IPS-NIHi7 (cell line): ENCODE measurements around the gene B3GNT5.

Experiments
- DNase-seq: peaks from one replicate; pipeline ENCODE4 v3.0.0; 2012; ENCODE audit warnings: mixed read lengths; ENCODE audit errors: extremely low spot score

B3GNT5 gene, protein sequence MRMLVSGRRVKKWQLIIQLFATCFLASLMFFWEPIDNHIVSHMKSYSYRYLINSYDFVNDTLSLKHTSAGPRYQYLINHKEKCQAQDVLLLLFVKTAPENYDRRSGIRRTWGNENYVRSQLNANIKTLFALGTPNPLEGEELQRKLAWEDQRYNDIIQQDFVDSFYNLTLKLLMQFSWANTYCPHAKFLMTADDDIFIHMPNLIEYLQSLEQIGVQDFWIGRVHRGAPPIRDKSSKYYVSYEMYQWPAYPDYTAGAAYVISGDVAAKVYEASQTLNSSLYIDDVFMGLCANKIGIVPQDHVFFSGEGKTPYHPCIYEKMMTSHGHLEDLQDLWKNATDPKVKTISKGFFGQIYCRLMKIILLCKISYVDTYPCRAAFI

DNA sequence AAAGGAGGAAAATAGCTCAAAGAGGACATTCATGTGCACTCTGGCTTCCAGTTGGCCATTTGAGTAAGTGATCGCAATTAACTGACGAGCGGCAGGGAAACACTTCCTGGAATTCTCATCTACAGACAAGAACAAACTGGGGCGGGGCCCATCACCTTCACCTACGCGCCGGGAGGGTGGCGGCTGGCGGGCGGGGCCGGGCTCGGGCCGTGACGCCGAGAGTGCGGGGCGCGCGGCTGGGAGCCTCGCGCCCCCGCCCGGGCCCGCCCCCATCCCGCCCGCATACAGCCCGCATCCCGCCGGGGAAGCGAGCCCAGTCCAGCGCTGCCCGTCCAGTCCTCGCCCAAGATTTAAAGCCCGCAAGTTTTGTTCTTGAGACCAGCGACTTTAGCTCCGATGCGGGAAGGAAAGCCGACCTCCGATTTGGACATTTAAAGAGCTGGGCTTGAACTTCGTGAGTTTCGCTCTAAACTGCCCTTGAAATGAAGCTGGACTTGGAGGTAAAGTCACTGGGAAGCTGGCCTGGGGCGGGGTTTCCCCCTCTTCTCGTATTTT, at the start of gene B3GNT5:
TSS of gene B3GNT5 (plus strand) at position 281 of the 555 bp plus-strand sequence. CDS start 16,546 bp downstream, outside the sequence.
- DNase-seq: peak; percentile 41

DNA sequence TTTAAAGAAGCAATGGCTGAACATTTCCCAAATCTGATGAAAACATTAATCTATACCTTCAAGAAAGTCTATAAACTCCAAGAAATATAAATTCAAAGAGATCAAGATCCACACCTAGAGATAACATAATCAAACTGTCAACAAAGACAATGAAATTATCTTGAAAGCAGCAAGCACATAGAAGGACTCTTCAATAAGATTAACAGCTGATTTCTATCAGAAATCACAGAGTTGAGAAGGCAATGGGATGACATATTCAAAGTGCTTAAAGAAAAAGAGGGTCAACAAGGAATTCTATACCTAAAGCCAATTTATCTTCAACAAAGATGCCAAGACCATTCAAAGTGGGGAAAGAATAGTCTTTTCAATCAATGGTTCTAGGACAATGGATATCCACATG, 49.4 kb upstream of the B3GNT5 start:
- no peak for DNase-seq

DNA sequence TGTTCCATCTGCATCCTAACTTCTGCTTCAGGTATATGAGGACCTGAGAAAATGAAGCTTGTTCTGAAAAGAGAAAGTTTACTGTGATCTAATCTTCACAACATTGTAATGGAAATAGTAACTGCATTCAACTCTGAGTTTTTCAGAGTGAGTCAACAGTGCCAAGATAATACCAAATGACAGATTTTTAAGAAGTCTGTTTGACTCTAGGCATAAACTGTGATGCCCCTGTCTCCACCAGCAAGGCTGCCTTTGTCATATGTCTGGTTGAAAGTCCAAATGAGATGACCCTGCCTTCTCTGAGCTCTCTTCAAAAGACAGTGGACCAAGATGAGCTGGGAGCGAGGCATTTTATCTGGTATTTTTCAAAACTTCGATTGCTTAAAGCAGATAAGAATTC, 44.8 kb upstream of the B3GNT5 start:
- no peak for DNase-seq

DNA sequence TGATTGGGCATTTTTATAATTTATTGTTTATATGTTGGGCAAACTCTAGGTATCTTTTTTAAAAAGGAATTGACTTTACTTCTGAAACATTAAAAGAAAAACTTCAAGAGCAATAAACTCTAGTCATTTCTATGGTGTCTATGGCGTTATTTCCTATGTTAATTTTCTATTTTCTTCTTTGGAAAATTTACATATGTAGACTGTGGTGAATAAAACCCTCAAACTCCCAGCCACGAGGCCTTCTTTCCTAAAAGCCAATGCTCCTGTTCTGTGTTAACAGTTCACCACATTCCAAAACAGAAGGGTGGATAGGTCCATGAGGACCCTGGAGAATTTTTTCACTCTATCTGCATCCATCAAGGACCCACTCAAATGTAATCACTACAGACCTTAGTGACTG, 44.3 kb upstream of the B3GNT5 start:
- DNase-seq: no peak

DNA sequence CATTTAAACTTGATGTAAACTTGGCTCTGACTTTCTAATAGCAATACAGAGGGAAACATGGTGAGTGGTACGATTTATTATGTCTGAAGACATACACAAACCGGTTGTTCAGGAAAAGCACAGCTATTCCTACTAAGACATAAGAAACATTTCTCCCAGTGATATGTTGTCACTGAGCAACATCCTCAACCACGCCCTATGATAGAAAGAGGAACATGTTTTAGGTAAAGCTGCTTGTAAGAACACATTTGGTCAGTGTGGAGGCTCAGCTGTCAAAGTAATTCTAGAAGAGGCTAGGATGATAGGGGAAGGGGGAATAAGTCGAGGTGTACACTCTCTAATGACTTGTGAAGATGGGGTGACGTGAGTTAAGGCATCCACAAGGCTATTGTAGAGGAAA, 42.7 kb upstream of the B3GNT5 start:
- DNase-seq: no peak

DNA sequence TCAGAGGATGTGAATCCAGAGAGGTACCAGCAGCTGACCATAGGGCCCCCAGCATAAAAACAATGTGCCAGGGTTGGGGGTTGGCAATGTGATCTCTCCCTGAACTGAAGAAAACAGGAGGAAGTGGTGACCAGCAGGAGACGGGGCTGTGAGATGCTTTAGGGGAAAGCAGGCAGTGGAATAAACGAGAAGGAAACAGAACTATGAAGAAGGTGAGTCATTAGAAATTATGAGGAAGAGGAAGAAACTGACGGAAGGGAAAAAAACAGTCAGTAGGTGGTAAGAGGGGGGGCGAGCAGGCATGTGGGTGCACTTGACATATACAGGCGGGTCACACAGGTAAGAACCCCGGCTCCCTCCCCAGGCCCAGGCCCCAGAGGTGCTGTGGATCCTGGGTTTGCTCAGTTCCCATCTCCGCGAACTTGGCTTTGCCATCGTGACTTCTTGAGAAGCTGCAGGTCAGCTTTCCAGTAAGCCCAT, 42.2 kb upstream of the B3GNT5 start:
- DNase-seq: no peak

DNA sequence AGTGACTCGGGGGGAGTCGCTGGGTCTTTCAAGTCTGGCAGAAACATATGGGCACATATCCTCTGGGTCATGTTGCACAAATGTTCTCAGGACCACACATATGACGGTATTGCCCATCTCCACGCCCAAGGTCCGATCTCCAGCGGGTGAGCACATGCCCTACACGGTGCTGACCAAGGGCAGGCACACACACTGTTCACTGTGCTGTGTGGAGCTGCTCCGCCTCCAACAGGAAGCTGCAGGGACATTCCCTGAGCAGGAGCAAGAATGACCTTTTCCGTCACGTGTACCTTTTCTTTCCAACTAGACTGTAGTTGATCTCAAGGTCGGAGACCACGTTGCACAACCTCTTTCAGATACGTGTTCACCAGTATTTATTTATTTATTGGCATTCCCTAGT, 41.7 kb upstream of the B3GNT5 start:
- no peak for DNase-seq

DNA sequence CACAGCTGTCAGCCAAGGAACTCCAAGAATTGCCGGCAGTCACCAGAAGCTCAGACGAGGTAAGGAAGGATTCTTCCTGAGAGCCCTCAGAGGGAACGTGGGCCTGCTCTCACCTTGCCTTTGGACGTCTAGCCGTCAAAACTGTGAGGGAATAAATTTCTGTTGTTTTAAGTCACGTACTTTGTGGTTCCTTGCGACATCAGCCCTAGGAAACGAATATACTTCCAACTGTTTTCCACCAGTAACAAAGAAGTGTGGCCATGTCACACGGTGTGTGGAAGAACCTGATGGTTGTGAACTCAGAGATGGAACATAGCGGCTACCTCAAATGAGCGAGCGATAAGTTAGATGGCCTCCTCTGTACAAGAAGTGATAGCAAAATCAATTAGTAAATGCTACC, 41.0 kb upstream of the B3GNT5 start:
- no peak for DNase-seq

DNA sequence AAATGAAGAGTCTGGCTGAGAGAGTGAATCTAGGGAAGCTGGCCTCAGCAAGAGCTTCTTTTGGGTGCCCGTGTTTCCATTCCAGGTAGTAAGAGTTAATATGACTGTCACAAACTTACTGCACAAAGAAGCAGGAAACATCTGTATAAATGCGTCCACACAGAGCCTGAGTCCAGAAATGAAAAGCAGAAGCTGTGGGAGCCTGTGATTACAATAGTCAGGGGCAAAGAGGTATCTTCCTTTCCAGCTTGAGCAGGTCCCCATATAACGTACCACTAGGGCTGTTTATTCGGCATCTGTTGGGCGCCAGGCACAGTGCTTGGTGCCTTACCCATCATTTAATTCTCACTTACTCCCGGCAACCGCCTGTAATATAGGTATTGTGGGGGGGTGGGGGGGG, 40.5 kb upstream of the B3GNT5 start:
- DNase-seq: no peak

DNA sequence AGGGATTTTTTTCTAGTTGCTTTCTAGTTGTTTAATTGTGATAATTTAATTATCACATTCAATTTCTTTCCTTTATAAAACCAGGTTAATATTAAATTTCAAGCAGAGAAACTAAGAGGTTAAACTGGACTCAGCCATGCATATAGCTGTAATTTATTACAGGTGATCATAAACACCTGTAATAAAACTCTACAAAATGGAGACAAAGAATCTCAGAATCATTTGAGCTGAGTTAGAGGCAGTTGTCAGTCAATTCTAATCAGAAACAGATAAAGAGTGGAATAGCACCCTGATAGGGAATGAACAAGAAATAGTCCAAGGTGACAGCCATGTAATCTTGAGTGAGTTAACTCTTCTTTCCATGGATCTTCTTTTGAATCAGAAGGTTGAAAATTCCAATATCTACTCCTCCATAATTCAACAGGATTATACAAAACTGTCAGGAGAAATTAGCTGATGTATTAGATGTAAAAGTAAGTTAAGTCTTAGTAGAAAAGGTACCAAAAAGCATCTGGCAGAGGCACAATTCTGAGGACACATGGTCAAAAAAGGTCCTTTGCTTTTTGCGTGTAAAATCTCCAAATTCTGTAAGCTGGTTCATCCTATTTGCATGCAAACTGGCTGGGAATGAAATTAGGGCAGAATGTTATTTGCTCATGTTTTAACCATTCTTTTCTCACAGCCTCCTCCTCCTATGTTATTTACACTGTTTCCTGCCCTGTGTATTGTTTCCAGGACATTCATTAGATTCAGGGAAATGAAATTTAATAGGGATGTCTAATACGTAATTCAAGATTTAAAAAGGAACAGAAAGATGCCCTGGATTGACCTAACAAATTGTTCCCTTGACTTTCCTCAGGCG, 39.4 kb upstream of the B3GNT5 start:
- no peak for DNase-seq

DNA sequence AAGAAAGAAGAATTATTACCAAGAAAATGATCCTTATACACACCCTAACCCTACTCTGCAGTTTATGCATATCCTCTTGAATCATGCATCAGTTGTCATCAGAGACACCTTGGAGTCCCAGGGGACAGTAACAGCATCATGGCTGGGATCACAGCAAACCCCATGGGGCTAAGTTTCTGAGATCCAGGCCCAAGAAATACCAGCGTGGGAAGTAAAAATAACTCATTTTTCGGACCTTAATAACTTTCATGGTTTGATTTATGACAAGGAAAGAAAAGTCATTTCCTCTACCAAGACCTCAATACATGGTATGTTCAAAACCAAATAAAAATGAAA, 38.8 kb upstream of the B3GNT5 start:
- DNase-seq: no peak

DNA sequence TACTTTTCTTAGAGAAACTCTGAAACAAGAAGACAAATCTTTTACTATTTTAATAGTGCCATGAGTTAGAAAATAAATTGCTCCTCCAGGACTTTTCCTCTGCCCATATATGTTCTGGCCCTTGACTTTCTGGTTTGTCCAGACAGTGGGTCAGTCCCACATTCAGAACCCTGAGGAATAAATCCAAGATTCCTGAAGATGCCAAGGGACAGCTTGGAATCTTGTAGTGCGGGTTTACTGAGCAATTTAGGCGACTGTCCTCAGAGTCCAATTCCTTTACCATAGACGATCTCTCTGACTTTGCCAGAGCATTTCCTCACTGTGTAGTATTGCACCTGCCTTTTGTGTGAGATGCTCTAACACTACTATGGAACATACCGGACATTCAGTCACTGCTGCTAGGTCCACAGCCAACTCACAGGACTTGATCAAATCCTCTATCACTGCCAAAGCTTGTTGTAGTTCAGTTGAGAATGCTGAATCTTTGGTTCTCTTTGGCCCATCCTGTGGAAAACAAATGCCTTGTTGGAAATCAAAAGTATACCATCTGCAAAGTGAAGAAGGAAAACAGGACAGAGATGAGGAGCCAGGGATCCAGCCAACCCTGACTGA, 37.4 kb upstream of the B3GNT5 start:
- no peak for DNase-seq

DNA sequence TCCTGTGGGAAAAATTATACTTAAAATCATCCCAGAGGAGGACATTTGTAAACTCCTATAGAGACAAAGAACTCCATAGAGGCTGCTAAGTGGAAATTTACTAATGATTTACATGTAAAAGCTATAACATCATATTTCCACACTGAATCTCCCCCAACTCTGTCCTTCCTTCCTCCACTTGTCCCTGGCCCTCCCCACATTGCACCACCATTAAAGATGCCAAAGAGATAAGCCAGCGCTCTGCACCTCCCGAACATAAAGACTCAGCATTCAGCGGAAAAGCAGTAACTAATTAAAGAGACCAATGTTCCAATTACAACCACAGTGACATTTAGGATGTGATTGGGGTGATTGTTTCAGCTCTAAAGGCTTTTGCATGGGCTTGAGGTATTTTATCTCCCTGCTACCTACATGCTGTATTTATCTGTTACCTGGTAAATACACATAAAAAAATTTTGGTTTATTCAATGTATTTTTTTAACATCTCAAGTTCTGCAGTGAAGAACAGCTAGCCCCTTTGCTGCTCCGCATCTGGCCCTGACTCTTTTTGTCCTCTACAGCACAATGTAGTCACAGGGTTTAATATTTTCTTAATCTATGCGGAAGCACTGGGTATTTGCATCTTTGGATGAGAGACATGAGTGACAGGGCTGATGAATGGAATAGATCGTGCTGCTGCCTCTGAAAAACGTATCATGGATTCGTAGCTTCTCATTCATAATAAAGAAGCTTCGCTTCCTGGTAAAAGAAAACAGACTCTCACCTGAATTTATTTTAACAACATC, 35.3 kb upstream of the B3GNT5 start:
- no peak for DNase-seq

DNA sequence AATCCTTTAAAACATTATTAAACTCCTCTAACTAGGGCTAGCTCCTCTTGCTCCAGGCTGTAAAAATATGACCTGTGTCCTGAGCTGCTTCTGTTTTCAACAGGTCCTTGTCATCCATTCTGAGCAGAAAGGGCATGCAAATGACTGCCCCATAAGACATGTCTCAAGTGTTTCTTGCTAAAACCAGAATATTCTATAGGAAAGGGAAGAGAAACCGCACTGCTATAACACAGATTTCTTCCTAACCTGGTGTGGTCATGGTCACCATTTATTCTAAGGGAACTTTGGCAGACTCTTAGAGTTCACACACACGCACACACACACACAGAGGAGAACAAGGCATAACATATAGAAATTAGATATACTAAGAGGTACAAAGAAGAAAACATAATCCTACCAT, 34.2 kb upstream of the B3GNT5 start:
- DNase-seq: no peak

DNA sequence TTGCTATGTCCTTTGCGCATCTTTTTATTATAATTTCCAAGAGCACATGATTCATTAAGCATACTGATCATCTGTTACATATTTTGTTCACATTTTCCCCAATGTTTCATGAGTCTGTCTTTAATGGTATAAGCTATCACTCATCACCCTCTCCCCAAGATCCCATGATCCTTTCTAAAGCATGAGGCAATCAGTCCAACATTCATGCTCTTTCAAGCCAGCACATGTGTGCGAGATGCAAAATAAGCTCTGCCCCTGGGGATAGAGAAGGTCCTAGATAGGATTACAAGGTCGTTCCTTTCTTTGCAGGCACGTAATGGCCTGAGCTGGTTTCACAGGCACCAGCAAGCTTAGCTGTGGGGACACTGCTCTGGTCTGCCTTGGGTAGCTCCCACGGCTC, 32.2 kb upstream of the B3GNT5 start:
- no peak for DNase-seq

DNA sequence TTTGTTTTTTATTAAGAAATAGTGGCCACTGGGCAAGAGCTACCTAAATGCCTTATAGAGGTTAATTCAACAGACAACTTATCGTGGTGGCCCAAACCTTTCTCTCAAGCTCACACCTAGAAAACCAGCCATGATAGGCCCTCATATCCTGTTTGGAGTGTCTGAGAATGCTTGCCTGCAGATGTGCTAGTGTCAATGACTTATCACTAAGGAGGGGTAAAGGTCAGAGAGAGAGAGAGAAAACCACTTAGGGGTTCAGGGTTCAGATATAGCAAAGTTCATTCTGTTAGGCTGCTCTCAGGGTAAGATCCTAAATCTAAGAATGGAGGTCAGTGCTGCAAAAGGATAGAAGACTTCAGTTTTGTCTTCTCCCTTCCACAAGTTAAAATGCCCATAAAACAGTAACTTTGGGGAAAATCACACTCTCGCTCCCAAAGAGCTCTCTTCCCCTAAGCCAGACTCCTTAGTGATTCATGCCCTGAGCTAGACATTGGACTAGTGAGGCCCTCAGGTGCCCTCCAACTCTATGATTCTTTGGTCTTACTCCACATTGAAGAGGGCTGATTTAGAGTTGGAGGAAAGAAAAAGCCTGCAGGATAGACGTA, 30.3 kb upstream of the B3GNT5 start:
- DNase-seq: no peak

DNA sequence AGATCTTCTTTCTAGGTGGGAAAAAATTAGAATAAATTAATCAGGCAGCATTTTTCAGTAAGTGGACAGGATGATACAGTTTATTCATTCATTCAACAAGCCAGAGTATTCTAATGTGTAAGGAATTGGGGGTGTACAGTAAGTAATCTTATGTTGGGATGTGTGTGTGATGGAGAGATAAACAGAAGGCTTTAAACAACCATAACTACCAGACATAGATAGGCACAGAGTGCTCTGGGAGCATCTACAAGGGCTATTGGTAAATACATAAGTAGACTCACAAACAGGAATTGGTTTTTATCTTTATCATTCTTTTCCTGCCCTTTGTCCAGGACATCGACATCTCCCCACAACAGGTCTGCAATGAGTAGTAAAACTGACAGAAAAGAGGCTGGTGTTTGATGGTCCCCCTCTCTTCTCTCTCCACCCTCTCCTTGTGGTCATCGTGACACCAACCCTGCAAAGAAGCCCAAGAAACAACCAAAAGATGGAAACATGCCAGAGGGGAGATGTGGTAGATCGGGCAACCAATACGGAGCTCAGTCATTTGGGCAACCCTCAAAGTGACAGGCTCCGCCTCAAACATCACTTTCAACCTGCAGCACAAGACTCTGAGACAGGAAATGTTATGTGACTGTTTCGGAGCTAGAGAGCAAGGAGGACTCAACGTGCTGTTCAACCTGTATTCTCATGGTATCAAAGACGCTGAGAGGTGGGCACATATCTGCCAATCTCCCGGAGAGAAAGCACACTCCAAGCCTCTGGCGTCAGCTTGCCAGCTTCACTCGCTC, 28.7 kb upstream of the B3GNT5 start:
- DNase-seq: no peak

DNA sequence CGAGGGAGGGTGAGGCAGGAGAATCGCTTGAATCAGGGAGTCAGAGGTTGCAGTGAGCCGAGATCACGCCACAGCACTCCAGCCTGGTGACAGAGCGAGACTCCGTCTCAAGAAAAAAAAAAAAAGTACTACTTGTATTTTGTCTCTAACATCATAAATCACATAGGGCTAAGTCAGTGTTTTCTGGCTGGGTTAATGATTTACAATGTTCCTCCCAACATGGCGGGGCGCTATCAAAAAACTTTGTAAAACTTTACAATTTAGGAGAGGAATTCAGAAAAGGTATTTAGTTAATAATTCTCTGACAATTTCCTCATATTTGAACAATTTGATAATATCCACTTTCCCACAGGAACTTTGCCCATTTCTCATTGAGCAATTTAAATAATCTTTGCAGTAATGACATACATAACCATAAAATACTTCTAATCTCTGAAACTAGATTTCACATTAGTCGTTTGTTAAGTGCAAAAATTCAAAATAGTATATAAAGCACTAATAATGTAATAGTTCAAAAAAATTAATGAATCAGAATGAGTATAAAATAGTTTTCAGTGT, 26.6 kb upstream of the B3GNT5 start:
- DNase-seq: no peak

DNA sequence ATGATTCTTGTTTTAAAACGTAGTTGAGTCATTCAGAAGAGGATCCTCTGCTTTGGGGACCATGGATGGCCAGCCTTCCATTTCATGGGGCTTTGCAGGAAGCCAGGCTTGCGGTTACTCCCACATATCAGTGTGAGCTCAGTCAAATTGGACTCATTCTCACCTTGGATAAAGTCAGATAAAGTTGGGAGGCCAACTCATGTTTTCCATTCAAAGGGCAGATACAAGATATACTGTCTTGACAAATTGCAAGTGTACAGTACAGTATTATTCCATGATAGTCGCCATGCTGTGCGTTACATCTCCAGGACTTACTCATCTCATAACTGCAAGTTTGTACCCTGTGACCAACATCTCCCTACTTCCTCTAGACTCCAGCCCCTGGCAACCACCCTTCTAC, 25.5 kb upstream of the B3GNT5 start:
- no peak for DNase-seq

DNA sequence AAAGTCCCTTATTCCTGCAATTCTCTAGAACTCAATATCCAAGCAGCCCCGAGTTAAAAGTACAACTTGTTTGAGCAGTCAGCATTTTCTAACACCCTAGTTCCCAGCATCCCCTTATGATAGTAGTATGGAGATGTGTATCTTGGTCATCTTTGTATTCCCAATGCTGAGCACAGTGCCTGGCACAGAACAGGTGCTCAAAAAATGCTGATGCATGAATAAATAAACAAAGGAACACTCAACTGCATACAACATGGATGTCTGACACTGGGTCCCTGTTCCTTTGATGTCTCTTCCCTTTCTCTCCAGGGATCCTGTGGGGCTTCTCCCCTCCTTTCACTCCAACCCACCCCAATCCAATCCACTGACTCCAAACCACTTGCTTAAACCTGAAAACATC, 23.9 kb upstream of the B3GNT5 start:
- no peak for DNase-seq
